GM18508 (cell line): Measurements from ENCODE around the gene CXCL1.

Source experiments
- ATAC-seq: cut with Tn5 transposase; IDR thresholded peaks from one replicate; pipeline ENCODE4 v1.9.1; 2021; ENCODE audit warnings: moderate number of reproducible peaks; ENCODE audit not compliant: insufficient read depth, unreplicated experiment

CXCL1 gene

DNA sequence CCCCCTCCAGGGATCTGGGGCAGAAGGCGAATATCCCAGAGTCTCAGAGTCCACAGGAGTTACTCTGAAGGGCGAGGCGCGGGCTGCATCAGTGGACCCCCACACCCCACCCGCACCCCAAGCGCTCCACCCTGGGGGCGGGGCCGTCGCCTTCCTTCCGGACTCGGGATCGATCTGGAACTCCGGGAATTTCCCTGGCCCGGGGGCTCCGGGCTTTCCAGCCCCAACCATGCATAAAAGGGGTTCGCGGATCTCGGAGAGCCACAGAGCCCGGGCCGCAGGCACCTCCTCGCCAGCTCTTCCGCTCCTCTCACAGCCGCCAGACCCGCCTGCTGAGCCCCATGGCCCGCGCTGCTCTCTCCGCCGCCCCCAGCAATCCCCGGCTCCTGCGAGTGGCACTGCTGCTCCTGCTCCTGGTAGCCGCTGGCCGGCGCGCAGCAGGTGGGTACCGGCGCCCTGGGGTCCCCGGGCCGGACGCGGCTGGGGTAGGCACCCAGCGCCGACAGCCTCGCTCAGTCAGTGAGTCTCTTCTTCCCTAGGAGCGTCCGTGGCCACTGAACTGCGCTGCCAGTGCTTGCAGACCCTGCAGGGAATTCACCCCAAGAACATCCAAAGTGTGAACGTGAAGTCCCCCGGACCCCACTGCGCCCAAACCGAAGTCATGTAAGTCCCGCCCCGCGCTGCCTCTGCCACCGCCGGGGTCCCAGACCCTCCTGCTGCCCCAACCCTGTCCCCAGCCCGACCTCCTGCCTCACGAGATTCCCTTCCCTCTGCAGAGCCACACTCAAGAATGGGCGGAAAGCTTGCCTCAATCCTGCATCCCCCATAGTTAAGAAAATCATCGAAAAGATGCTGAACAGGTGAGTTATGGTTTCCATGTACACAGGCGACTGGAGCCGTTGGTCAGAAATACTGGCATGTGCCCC is at the start of gene CXCL1:
TSS of gene CXCL1 (plus strand) at position 264 of the 926 bp plus-strand sequence. CDS start at position 342, 78 bp downstream.
- no peak for ATAC-seq

DNA sequence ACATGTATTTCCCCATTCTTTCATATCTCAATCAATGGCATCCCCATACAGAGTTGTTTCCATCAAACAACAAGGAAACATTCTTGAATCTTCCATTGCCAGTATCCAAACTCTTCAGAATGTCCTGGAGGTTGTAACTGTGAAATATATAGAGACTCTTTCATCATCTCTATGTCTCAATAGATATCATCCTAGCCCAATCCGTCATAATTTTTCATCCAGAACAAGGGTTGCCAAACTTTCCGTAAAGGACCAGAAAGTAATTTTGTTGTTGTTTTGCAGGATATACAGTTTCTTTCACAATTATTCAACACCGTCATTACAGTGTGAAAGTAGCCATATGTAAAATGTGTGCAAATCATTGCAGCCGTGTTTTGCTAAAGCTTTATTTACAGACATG is 47.9 kb upstream of the CXCL1 start:
- no peak for ATAC-seq

DNA sequence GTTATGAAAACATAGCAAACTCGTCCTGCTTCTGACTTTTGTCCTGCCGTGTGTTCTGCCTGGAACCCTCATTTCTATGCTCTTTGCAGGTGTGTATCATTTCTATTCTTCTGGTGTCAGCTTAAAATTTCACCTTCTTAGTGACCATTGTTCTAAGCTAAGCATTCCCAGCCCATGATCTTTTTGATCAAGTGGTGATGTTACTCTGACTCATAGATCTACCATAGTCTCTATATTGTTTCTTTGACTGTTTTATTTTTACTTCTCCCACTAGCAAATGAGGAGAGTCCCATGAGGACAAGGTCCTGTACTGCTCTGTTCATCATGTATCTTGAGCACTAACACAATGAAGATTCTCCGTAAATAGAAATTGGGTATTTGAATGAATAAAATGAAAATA is 46.8 kb upstream of the CXCL1 start:
- no peak for ATAC-seq

DNA sequence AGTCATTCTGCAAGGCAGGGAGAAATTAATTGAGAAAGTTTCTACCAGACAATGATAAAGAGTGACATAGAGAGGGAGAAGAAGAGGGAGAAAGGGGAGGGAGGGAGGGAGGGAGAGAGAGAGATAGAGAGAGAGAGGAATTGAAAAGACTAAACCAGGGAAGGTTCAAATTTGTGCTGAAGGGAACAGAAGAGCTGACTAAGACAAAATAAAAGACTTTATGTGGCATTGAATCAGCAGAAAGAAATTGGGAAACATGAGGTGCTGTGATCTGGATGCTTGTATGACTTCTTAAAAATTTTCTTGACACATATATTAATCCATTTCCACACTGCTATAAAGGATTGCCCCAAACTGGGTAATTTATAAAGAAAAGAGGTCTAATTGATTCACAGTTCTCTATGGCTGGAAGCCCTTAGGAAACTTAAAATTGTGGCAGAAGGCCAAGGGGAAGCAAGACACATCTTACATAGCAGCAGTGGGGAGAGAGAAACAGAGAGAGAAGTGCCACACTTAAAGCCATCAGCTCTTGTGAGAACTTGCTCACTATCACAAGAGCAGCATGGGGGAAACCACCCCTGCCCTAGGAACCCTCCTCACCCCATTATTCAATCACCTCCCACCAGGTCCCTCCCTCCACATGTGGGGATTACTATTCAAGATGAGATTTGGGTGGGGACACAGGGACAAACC is 46.2 kb upstream of the CXCL1 start:
- ATAC-seq = no peak

DNA sequence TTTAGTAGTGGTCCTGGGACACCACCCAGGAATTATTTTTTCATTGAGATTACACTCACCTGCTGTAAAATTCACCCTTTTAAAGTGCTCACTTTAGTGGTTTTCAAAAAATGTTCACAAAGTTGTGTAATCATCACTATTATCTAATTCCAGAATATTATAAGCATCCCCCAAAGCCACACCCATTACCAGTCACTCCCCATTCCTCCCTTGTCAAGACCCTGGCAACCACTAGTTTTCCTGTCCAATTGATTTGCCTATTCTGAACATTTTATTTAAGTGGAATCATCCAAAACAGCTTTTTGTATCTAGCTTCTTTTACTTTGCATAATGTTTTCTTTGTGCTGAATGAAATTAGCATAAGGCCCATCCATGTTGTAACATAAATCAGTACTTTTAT is 45.4 kb upstream of the CXCL1 start:
- ATAC-seq = no peak

DNA sequence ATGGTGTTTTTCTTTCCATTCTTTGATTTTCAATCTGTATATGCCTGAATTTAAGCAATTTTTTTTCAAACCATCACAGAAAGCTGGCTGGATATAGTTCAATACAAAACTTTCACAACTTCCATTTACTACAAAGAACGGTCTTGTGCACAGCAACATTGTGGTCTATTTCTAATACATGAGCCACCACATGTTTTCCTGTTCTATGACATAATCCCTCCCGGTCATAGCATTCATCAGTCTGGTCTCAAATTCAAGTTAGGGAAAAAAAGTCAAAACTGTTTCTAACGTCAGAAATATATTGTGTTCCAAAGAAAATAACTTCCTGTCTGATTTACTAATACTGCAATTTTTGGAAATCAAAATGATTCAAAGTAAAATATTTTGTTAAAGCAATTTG is 40.2 kb upstream of the CXCL1 start:
- no peak for ATAC-seq

DNA sequence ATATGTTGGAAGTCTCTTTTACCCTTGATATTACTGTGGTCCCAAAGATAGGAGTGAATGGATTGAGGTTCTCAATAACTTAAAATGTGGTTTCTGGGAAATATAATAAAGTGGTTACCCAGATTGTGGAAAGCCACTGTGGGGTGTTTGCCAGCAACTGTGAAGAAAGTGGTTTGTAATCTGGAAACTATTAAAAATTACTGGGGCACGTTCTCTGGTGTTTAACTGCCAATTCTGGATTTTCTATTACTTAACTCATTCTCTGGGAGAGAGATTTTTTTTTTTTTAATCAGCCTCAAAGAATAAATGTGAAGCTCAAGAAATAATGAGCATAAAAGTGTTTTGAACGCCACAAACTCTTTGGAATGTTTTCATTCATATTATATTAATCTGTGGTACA is 37.6 kb upstream of the CXCL1 start:
- ATAC-seq = no peak

DNA sequence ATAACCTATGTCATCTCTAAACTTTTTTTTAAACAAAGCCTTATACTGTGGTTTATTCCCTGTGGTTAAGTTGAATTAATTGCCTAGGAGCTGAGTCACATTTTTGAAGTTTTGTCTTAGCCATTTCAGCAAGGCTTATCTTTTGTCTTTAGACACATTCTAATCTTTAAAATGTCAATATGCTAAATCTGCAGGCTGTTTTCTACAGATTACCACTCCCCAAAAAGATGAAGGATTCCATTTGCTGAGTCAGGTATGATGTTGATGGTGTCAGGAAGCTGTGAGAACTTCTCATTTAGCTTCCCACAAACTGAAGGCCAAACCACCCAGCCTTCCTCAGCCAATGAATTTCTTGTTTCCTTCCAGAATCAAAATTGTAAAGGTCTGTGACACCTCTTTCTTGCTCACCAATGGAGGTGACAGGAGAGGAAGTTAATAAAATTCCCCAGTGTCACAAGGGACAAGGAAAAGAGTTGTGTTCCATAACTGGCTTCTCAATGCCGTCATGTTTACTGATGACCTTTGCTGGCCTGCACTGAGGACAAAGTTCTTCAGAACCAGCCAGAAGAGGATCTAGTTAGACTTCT is 36.4 kb upstream of the CXCL1 start:
- no peak for ATAC-seq

DNA sequence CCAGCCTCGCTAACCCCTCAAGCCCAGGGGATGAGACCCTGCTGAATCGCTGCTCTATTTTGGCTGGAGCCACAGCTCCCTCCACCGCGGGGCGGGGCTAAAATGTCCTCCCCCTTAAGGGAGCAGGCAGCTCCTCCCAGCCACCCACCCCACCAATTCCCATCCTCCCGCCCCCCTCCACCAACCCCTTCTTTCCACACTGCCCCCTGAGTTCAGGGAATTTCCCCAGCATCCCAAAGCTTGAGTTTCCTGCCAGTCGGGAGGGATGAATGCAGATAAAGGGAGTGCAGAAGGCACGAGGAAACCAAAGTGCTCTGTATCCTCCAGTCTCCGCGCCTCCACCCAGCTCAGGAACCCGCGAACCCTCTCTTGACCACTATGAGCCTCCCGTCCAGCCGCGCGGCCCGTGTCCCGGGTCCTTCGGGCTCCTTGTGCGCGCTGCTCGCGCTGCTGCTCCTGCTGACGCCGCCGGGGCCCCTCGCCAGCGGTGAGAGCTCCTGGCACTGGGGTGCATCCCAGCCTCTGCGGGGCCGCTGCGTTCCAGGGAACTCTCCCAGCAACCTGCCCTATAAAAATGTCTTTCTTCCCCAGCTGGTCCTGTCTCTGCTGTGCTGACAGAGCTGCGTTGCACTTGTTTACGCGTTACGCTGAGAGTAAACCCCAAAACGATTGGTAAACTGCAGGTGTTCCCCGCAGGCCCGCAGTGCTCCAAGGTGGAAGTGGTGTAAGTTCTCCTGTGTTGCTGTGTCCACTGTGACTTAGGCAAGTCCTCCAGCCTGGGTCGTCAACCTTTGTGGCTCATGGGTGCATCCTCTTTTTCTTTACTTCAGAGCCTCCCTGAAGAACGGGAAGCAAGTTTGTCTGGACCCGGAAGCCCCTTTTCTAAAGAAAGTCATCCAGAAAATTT is 32.6 kb upstream of the CXCL1 start, which contains the start of gene CXCL6:
TSS of gene CXCL6 (plus strand) at position 306 of the 907 bp plus-strand sequence. CDS start at position 379, 73 bp downstream.
- ATAC-seq = no peak

DNA sequence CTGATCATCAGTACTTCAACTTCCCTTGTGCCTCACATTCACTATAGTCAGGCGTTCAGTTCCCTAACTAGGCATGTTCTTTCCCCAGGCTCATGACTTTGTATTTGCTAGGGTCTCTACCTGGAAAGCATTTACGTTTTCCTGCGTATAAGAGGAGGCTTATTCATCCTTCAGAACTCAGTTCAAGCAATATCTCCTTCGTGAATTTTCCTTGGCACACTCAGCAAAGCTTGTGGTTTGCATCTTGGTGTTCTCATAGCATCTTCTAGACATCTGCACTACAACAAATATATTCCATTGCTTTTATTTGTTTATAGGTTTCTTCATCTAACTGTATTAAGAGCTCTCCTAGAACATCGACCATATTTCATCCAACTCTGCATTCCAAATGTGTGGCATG is 30.1 kb upstream of the CXCL1 start:
- no peak for ATAC-seq

DNA sequence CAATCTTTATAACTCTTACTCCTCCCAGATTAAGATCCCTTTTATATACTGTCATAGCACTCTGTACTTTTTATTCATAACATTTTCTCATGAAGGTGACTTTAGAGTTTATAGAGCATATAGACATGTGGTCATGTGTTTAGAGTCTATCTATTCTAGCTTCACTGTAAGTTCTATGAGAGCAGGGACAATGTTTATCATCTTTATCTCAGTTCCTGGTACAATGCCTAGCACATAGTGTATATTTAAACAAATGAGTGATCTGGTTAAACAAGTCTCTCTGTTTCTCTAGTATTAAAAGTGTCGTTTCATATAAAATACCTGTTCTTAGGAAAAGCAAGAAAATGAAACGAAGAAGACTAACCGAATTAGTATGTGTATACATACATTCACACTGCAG is 29.5 kb upstream of the CXCL1 start:
- ATAC-seq = no peak

DNA sequence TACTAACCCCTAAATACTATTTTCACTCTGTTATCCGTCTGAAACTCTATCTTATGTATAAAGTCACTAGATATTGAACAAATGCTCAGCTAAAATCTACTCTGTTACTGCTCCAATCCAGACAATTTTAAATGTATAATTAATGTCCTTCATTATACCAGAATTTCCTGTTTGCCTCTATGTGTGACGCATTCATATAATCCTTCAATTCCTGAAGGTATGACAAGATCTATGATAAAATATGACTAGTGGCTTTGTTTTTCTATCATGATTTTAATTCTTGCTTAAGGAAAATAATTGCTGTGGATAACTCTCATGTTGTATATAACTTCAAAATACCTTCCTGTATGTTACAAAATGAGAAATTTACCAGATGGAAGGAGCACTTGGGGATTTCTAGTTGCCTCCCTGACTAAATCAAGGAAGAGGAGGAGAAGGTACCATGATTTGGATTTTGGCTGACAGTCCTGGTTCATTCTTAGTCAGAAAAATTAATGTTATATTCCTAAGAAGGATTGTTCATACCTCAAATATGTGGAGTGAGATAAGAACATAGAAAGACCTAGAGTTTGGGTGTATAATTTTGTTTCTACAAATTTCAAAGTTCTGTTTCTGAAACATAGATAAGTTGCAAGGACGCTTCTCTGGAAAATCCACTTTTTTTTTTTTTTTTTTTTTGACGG is 27.8 kb upstream of the CXCL1 start:
- ATAC-seq = no peak

DNA sequence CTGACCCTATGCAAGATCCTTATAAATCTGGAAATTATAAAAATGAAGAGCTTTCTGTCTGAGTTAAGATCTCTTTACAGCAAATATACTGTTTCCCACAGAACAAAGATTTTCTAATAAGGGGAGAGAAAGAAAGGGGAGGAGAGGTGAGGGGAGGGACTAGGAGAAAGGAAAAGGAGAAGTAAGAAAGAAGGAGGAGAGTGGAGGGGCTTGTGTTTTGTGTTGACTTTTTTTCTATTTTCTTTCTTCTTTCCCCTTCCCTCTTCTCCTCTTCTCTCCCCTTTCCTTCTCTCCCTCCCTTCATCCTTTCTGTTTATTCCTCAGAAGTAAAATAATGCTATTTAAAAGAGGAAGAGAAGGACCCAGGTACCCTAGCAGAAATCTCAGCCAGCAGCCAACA is 26.5 kb upstream of the CXCL1 start:
- ATAC-seq = no peak

DNA sequence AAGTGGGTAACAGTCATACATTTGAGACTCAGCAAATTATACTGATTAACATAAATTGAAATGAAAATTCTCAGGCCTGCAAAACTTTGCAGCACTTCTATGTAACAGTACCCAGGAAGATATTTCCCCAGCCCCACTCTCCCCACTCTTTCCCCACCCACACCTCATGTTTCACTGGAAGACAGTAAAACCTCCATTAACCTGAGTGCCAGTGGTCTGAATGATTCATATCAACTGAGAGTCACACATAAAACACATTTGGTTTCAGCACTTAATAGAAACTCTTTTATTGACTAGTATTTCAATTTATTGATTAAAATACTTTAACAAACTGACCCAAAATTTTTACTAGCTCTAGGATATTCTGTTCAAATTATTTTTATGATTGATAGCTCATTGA is 25.8 kb upstream of the CXCL1 start:
- ATAC-seq = no peak

DNA sequence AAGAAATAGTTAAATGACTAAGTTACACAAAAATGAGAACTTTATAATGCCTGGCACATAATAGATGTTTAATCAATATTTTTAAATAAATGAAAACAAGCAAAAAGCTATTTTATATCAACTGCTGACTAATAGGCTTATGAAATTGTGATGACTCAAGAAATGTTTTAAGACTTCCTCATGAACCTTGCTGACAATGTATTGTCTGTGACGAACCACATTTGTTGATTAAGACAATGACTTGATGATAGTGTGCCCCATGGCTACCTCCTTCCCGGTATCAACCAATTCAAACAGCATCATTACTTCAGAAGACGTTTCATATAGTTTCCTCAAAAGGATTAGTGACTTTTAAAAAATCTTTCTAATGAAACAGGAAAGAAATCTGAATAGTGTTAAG is 24.8 kb upstream of the CXCL1 start:
- ATAC-seq = no peak

DNA sequence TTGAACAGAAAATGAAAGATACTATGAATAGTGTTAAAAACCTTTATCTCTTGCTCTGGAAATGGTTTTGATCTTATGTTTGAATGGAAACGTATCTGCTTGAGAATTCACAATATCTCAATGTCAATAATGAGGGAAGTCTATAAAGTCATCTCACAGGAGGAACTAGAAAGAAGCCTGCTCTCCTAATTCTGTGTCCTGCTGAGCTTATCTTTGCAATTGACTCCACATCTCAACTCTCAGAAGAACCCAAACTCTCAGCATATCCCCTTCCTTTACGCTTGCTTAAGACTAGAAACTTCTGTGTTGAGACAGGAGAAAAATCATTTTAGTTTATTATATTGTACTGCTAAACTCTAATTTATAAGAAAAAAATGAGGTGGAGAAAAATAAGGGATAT is 24.4 kb upstream of the CXCL1 start:
- no peak for ATAC-seq

DNA sequence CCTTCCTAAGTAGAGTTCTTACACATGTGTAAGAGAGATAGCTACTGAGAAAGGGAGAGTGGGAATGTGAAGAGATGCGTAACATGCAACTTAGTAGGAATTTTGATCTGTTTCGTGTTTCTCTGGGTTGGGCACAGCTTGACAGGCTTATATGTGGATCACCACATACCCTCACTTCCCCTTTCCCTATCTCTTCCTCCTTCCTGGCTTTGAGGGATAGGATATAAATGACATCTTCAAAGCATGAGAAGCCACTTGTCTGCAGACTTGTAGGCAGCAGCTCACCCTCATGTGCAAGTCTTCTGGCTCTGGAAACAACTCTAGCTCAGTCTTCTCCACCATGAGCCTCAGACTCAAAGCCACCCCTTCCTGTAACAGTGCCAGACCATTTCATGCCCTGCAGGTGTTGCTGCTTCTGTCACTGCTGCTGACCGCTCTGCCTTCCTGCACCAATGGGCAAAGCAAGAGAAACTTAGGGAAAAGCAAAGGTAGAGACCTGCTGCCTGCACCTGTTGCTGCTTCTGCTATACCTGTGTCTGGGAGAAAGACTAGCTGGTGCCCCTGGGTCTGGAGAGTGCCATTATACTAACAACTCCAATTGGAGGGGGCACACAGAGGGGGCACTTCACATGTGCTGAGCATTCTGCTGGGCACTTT is 21.5 kb upstream of the CXCL1 start:
- no peak for ATAC-seq

DNA sequence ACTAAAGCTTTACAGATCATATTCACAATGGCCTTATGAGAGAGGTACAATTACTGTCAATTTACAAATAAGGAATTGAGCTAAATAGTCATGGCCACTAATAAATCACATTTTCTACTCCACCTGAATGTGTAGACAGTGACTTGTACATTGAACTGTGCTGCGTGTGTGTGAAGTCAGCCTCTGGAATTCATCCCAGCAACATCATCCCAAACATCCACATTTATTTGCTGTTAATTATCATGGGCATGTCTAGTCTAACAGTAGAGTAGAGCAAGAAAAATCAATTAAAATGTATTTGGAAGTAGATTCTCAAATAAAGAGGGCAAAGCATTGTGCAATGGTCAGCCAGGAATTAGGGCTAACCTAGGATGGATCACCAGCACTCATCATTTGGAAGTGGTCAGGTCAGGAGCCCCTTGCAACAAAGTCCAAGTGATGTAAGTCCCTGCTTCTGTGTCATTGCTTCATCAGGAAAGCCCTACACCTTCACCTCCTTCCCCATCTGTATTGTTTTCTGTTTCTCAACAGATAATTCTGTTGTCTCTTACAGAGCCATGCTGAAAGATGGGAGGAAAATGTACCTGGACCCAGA is 20.9 kb upstream of the CXCL1 start:
- no peak for ATAC-seq
